ENCODE measurements around the gene MPZL1. TPM values are rescaled to one million over a fixed set of nuclear protein-coding genes. Genes with fewer than 3 reads are reported as not detected.

The MPZL1 gene
- total RNA-seq, 1 donor from 2014 or later, result 69.7 TPM

- peaks cover 22% of the 10 kb centered on the region for H3K4me1 ChIP-seq
- H3K27me3 ChIP-seq, result no peaks in the 10 kb centered on the region
- peak in 1 of 2 donors; percentile 31 for TF ChIP-seq POLR2AphosphoS5 (IDR thresholded peaks at IDR 0.05; ENCODE audit: insufficient read depth in 1 of 2, low read depth in 1 of 2)
- TF ChIP-seq POLR2A (IDR thresholded peaks at IDR 0.05), result no peak
- H3K36me3 ChIP-seq, result peaks cover 0 to 15% of the 10 kb centered on the region in 2 donors
- intact Hi-C loops (cut with DNase I), result no loop called here
- no peaks in the 10 kb centered on the region for H3K9me3 ChIP-seq
- no peak overlapping the region for H3K4me3 ChIP-seq
- DNase-seq (ENCODE audit: extremely low spot score in 2 of 2), result no peak
- H3K27ac ChIP-seq, result no peak overlapping the region
Measured at GRCh38 chr1:167790117-167790516, 68.3 kb downstream of the MPZL1 start.

GRCh38 chr1:167791281-167792187 is 69.8 kb downstream of the MPZL1 start:
- TF ChIP-seq CTCF (IDR thresholded peaks at IDR 0.05) (no peak), POLR2AphosphoS5 (IDR thresholded peaks at IDR 0.05; ENCODE audit: insufficient read depth in 1 of 2, low read depth in 1 of 2) (peak in 1 of 2 donors; percentile 31)
- Histone ChIP-seq H3K36me3 (peaks cover 0 to 15% of the 10 kb centered on the region in 2 donors), H3K4me1 (peaks cover 36% of the 10 kb centered on the region), H3K9me3 (no peaks in the 10 kb centered on the region), H3K27me3 (no peaks in the 10 kb centered on the region), H3K4me3 (no peak overlapping the region), H3K27ac (peak overlapping the region; percentile 38)
- DNase-seq (ENCODE audit: extremely low spot score in 2 of 2), result peak in 1 of 2 donors; percentile 95
- intact Hi-C loops (cut with DNase I), result no loop called here

GRCh38 chr1:167792188-167792565 is 70.4 kb downstream of the MPZL1 start:
- Histone ChIP-seq H3K27ac (peak overlapping the region; percentile 38), H3K27me3 (no peaks in the 10 kb centered on the region)
- intact Hi-C loops (cut with DNase I), result no loop called here

GRCh38 chr1:167794043-167794442 is 72.3 kb downstream of the MPZL1 start:
- peaks cover 0 to 14% of the 10 kb centered on the region in 2 donors for H3K36me3 ChIP-seq
- no peaks in the 10 kb centered on the region for H3K27me3 ChIP-seq
- H3K27ac ChIP-seq, result no peak overlapping the region
- peaks cover 57% of the 10 kb centered on the region for H3K4me1 ChIP-seq
- H3K9me3 ChIP-seq, result no peaks in the 10 kb centered on the region
- intact Hi-C loops (cut with DNase I), result no loop called here
- no peak for DNase-seq (ENCODE audit: extremely low spot score in 2 of 2)
- no peak overlapping the region for H3K4me3 ChIP-seq
- TF ChIP-seq POLR2A (IDR thresholded peaks at IDR 0.05) (no peak), POLR2AphosphoS5 (IDR thresholded peaks at IDR 0.05; ENCODE audit: insufficient read depth in 1 of 2, low read depth in 1 of 2) (no peak), CTCF (IDR thresholded peaks at IDR 0.05) (no peak)

More at GRCh38 chr1:167792188-167792565, 70.4 kb downstream of the MPZL1 start:
- no peaks in the 10 kb centered on the region for H3K9me3 ChIP-seq
- peaks cover 40% of the 10 kb centered on the region for H3K4me1 ChIP-seq
- TF ChIP-seq CTCF (IDR thresholded peaks at IDR 0.05) (no peak), POLR2A (IDR thresholded peaks at IDR 0.05) (no peak), POLR2AphosphoS5 (IDR thresholded peaks at IDR 0.05; ENCODE audit: insufficient read depth in 1 of 2, low read depth in 1 of 2) (no peak)
- no peak overlapping the region for H3K4me3 ChIP-seq
- peaks cover 0 to 15% of the 10 kb centered on the region in 2 donors for H3K36me3 ChIP-seq
- DNase-seq (ENCODE audit: extremely low spot score in 2 of 2), result no peak

- no peak overlapping the region for H3K4me3 ChIP-seq
- H3K36me3 ChIP-seq, result no peaks in the 10 kb centered on the region
- no peaks in the 10 kb centered on the region for H3K9me3 ChIP-seq
- H3K27ac ChIP-seq, result peak overlapping the region; percentile 31
- peaks cover 63% of the 10 kb centered on the region for H3K4me1 ChIP-seq
- no peak for DNase-seq (ENCODE audit: extremely low spot score in 2 of 2)
- no peaks in the 10 kb centered on the region for H3K27me3 ChIP-seq
- no peak for TF ChIP-seq POLR2A (IDR thresholded peaks at IDR 0.05)
- TF ChIP-seq CTCF (IDR thresholded peaks at IDR 0.05), result no peak
- TF ChIP-seq POLR2AphosphoS5 (IDR thresholded peaks at IDR 0.05; ENCODE audit: insufficient read depth in 1 of 2, low read depth in 1 of 2), result no peak
- intact Hi-C loops (cut with DNase I), result loop anchor here (2.0 kb wide), 1 partner anchor 73 kb away; no protein-coding TSS in a partner anchor
Measured at GRCh38 chr1:167795810-167796740, 74.3 kb downstream of the MPZL1 start.

Measured in vagina (tissue), 2 donors.